GM23248 (cell line): ENCODE data around the gene PTDSS2. TPM values are rescaled to one million over a fixed set of nuclear protein-coding genes. Genes with fewer than 3 reads are reported as not detected.
"Not testable (repeated sequence)": the region's sequence is repeated elsewhere in the genome, so short reads cannot be mapped to it uniquely, and the experiment has no call there.

Experiments
- DNase-seq: peaks from one replicate; pipeline ENCODE4 v3.0.0-alpha.2; 2015
- H2AFZ ChIP-seq: fragments of 200-600 bp; sonication (generic); 2 replicates; pipeline ENCODE4 v1.6.1; 2016; ENCODE audit warnings: antibody characterized with exemption
- H3F3A ChIP-seq: fragments of 200-600 bp; sonication (generic); 2 replicates; pipeline ENCODE4 v1.6.1; 2016; ENCODE audit warnings: mild to moderate bottlenecking, antibody characterized with exemption, mixed run types; ENCODE audit not compliant: insufficient read depth
- H3K27ac ChIP-seq: fragments of 200-600 bp; sonication (generic); 2 replicates; pipeline ENCODE4 v1.5.1; 2016; ENCODE audit warnings: mild to moderate bottlenecking
- H3K27me3 ChIP-seq: fragments of 200-600 bp; sonication (generic); replicated peaks from 2 replicates; pipeline ENCODE4 v1.6.1; 2016; ENCODE audit warnings: mild to moderate bottlenecking; ENCODE audit not compliant: insufficient read depth
- H3K36me3 ChIP-seq: fragments of 200-600 bp; sonication (generic); 2 replicates; pipeline ENCODE4 v1.6.1; 2016; ENCODE audit warnings: low read depth, mild to moderate bottlenecking
- H3K4me1 ChIP-seq: fragments of 200-600 bp; sonication (generic); 2 replicates; pipeline ENCODE4 v1.6.1; 2016; ENCODE audit warnings: mild to moderate bottlenecking; ENCODE audit not compliant: insufficient read depth
- H3K4me2 ChIP-seq: fragments of 200-600 bp; sonication (generic); one replicate; pipeline ENCODE4 v1.6.1; 2016; ENCODE audit warnings: mild to moderate bottlenecking; ENCODE audit not compliant: unreplicated experiment
- H3K4me3 ChIP-seq: fragments of 200-600 bp; sonication (generic); 2 replicates; pipeline ENCODE4 v1.5.1; 2016; ENCODE audit warnings: mild to moderate bottlenecking
- H3K79me2 ChIP-seq: fragments of 200-600 bp; sonication (generic); 2 replicates; pipeline ENCODE4 v1.6.1; 2016; ENCODE audit warnings: mild to moderate bottlenecking; ENCODE audit not compliant: insufficient read depth
- H3K9ac ChIP-seq: fragments of 200-600 bp; sonication (generic); 2 replicates; pipeline ENCODE4 v1.6.1; 2016; ENCODE audit warnings: mild to moderate bottlenecking
- H3K9me2 ChIP-seq: fragments of 200-600 bp; sonication (generic); 2 replicates; pipeline ENCODE4 v1.6.1; 2016; ENCODE audit warnings: mixed run types, mild to moderate bottlenecking, moderate library complexity; ENCODE audit not compliant: insufficient read depth
- H3K9me3 ChIP-seq: fragments of 200-600 bp; sonication (generic); one replicate; pipeline ENCODE4 v1.6.1; 2017; ENCODE audit warnings: low read depth
- H4K20me1 ChIP-seq: fragments of 200-600 bp; sonication (generic); 2 replicates; pipeline ENCODE4 v1.6.0; 2016; ENCODE audit not compliant: insufficient read depth
- EZH2 ChIP-seq: fragments of 200-600 bp; sonication (generic); IDR thresholded peaks from 2 replicates; pipeline ENCODE4 v1.6.1; 2018; ENCODE audit warnings: antibody characterized with exemption, mild to moderate bottlenecking; ENCODE audit not compliant: insufficient read depth, poor library complexity, severe bottlenecking
- EZH2phosphoT487 ChIP-seq: fragments of 200-600 bp; sonication (generic); IDR thresholded peaks from 2 replicates; pipeline ENCODE4 v1.6.1; 2018; ENCODE audit warnings: antibody characterized with exemption, moderate library complexity, mild to moderate bottlenecking, low read depth; ENCODE audit not compliant: insufficient read depth
- WGBS, 2 experiments: methylation state at CpG; one replicate each; pipeline ENCODE4 v1.1.6; 2015 to 2017; ENCODE audit warnings: low lambda C conversion rate in 2 of 2, low coverage in 1 of 2; ENCODE audit errors: missing lambda C conversion rate in 2 of 2; 5-methylcytosine and 5-hydroxymethylcytosine counted together
- in situ Hi-C: fragments of 300-500 bp; cut with MboI; formaldehyde crosslinking; loops from 2 replicates; pipeline ENCODE4 v1.15.0; 2020
- polyA plus RNA-seq: library from polyadenylated mRNA; unstranded; fragments of >200 nt; fragmentation: Nextera tagmentation; extraction: Ambion mirVana; gene quantifications from 2 replicates; pipeline ENCODE4 v1.2.1, GENCODE V29; 2016
- total RNA-seq: library from RNA; depleted of rRNA; stranded (reverse); fragments of >200 nt; shearing (Covaris generic); gene quantifications from 2 replicates; pipeline ENCODE4 v1.2.3, GENCODE V29; 2014

Gene PTDSS2
- total and polyA plus RNA-seq, 2 experiments from 2014 or later, result 22.2 to 44.1 TPM

DNA sequence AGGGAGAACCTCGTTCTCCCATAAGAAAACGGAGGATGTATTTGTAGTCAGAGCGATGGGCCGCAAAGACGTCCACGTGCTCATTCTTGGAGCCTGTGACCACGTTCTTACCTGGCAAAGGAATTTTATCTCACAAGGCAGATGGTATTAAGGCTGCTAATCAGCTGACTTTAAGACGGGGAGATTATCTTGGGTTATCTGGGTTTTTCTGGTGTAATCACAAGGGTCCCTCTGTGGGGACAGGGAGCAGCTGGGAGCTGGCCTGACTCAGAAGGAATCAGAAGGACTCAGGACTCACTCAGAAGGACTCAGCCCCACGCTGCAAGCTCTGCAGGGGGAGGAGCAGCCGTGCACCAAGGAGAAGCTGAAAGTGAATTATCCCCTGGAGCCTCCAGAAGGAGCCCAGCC lies 27.8 kb upstream of the PTDSS2 start:
- Histone ChIP-seq H3K4me1 (no peaks in the 10 kb centered on the region), H2AFZ (no peak overlapping the region), H3K79me2 (no peaks in the 10 kb centered on the region), H3K27ac (no peak overlapping the region), H3F3A (no peaks in the 10 kb centered on the region), H4K20me1 (no peaks in the 10 kb centered on the region), H3K36me3 (no peaks in the 10 kb centered on the region), H3K4me2 (no peak overlapping the region), H3K9me3 (no peaks in the 10 kb centered on the region), H3K4me3 (no peak overlapping the region), H3K9me2 (no peaks in the 10 kb centered on the region), H3K9ac (no peak overlapping the region), H3K27me3 (peaks cover 14% of the 10 kb centered on the region)
- no peak for TF ChIP-seq EZH2phosphoT487
- no peak for TF ChIP-seq EZH2
- 62 to 65% methylated on average over 10 of the region's 10 CpGs for WGBS, 2 experiments
- in situ Hi-C loops, result no loop called here
- DNase-seq, result no peak

- in situ Hi-C loops, result no loop called here
- H3K9ac ChIP-seq, result no peak overlapping the region
- H3K79me2 ChIP-seq, result no peaks in the 10 kb centered on the region
- H3K27ac ChIP-seq, result no peak overlapping the region
- no peaks in the 10 kb centered on the region for H3K9me2 ChIP-seq
- no peaks in the 10 kb centered on the region for H3K4me1 ChIP-seq
- H3K9me3 ChIP-seq, result no peaks in the 10 kb centered on the region
- no peak overlapping the region for H3K4me3 ChIP-seq
- 85 to 95% methylated on average over 4 of the region's 4 CpGs for WGBS, 2 experiments
- H3F3A ChIP-seq, result no peaks in the 10 kb centered on the region
- DNase-seq, result no peak
- no peaks in the 10 kb centered on the region for H4K20me1 ChIP-seq
- TF ChIP-seq EZH2 (no peak), EZH2phosphoT487 (no peak)
- no peak overlapping the region for H3K4me2 ChIP-seq
- no peaks in the 10 kb centered on the region for H3K36me3 ChIP-seq
- no peak overlapping the region for H2AFZ ChIP-seq
- H3K27me3 ChIP-seq, result peaks cover 10% of the 10 kb centered on the region
Observed at GRCh38 chr11:424232-424631, 25.8 kb upstream of the PTDSS2 start.

DNA sequence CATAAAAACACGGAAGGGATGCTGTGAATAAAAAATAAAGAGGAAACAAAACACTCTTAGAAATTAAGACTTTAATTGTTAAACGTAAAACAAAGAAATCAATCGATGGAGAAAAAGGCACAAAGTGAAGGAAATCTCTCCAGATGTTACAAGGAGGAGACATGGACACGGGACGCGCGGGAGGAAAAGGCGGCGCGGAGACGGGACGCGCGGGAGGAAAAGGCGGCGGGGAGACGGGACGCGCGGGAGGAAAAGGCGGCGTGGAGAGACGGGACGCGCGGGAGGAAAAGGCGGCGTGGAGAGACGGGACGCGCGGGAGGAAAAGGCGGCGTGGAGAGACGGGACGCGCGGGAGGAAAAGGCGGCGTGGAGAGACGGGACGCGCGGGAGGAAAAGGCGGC lies 25.3 kb upstream of the PTDSS2 start:
- H2AFZ ChIP-seq, H3K9me2 ChIP-seq, H3K9ac ChIP-seq, H3K4me1 ChIP-seq, H3K36me3 ChIP-seq, DNase-seq, H4K20me1 ChIP-seq, in situ Hi-C loops, H3K27ac ChIP-seq, H3K79me2 ChIP-seq, H3F3A ChIP-seq, H3K9me3 ChIP-seq, H3K4me3 ChIP-seq, H3K4me2 ChIP-seq: not testable (repeated sequence)
- WGBS, 2 experiments, result 39 to 44% methylated on average over 16 to 40 of the region's 45 CpGs
- H3K27me3 ChIP-seq, result peaks cover 10% of the 10 kb centered on the region

DNA sequence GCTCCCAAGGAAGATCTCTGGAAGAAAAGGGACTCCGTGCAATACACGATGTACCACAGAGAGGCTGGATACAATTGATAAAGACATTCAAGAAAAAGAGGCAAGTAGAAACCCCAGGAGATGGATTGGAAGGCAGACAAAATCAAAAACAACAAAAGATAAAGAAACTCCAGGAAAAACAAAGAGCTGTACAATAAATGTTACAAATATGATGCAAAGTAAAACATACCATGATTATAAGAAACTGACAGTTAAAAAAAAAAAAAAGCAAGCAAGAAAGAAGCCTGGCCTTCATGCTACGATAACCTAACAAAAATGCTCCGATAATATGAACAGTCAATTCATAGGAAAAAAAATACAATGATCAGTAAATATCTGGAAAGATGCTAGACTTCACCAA lies 24.8 kb upstream of the PTDSS2 start:
- WGBS, 2 experiments, result 62 to 67% methylated on average over 4 of the region's 4 CpGs
- in situ Hi-C loops, result no loop called here
- peaks cover 10% of the 10 kb centered on the region for H3K27me3 ChIP-seq
- no peaks in the 10 kb centered on the region for H3K4me1 ChIP-seq
- no peak overlapping the region for H3K27ac ChIP-seq
- no peaks in the 10 kb centered on the region for H3K36me3 ChIP-seq
- H3K79me2 ChIP-seq, result no peaks in the 10 kb centered on the region
- no peaks in the 10 kb centered on the region for H3K9me3 ChIP-seq
- no peaks in the 10 kb centered on the region for H4K20me1 ChIP-seq
- H3F3A ChIP-seq, result no peaks in the 10 kb centered on the region
- H3K4me3 ChIP-seq, result no peak overlapping the region
- no peak overlapping the region for H3K4me2 ChIP-seq
- DNase-seq, result no peak
- H3K9ac ChIP-seq, result no peak overlapping the region
- no peak overlapping the region for H2AFZ ChIP-seq
- H3K9me2 ChIP-seq, result no peaks in the 10 kb centered on the region
- TF ChIP-seq EZH2, result no peak
- TF ChIP-seq EZH2phosphoT487, result no peak

- H3K4me3 ChIP-seq, result no peak overlapping the region
- no peaks in the 10 kb centered on the region for H3K4me1 ChIP-seq
- H4K20me1 ChIP-seq, result no peaks in the 10 kb centered on the region
- H3K36me3 ChIP-seq, result no peaks in the 10 kb centered on the region
- H3K27ac ChIP-seq, result no peak overlapping the region
- in situ Hi-C loops, result no loop called here
- no peak overlapping the region for H2AFZ ChIP-seq
- H3K4me2 ChIP-seq, result no peak overlapping the region
- no peak overlapping the region for H3K9ac ChIP-seq
- H3K79me2 ChIP-seq, result no peaks in the 10 kb centered on the region
- no peak for DNase-seq
- no peaks in the 10 kb centered on the region for H3K9me2 ChIP-seq
- TF ChIP-seq EZH2, result no peak
- TF ChIP-seq EZH2phosphoT487, result no peak
- no peaks in the 10 kb centered on the region for H3F3A ChIP-seq
- WGBS, 2 experiments, result 59 to 62% methylated on average over 8 of the region's 8 CpGs
- no peaks in the 10 kb centered on the region for H3K9me3 ChIP-seq
- peaks cover 10% of the 10 kb centered on the region for H3K27me3 ChIP-seq
Observed at GRCh38 chr11:426851-427250, 23.2 kb upstream of the PTDSS2 start.
